Trophoblast cell (in vitro differentiated cells and primary cell): Measurements from ENCODE around the gene POFUT1.

ENCODE experiments used
- DNase-seq, 2 donors: peaks; one replicate each; pipeline ENCODE4 v3.0.0-alpha.2; 2016
- H2AFZ ChIP-seq: 2 replicates; pipeline ENCODE4 v1.6.1; 2013; ENCODE audit warnings: low read length, moderate library complexity, mild to moderate bottlenecking; ENCODE audit not compliant: insufficient read depth, poor library complexity
- H2AK5ac ChIP-seq: 2 replicates; pipeline ENCODE4 v1.6.1; 2013; ENCODE audit warnings: mild to moderate bottlenecking, low read length
- H2BK120ac ChIP-seq: 2 replicates; pipeline ENCODE4 v1.6.1; 2013; ENCODE audit warnings: low read length, mild to moderate bottlenecking, moderate library complexity; ENCODE audit not compliant: insufficient read depth, poor library complexity
- H2BK12ac ChIP-seq: 2 replicates; pipeline ENCODE4 v1.6.1; 2013; ENCODE audit warnings: mild to moderate bottlenecking, low read length, moderate library complexity
- H2BK5ac ChIP-seq: 2 replicates; pipeline ENCODE4 v1.6.1; 2013; ENCODE audit warnings: low read length, low read depth, moderate library complexity, mild to moderate bottlenecking; ENCODE audit not compliant: poor library complexity
- H3K14ac ChIP-seq: 2 replicates; pipeline ENCODE4 v1.6.1; 2013; ENCODE audit warnings: mild to moderate bottlenecking, low read length
- H3K18ac ChIP-seq: 2 replicates; pipeline ENCODE4 v1.6.1; 2013; ENCODE audit warnings: mild to moderate bottlenecking, low read length
- H3K23ac ChIP-seq: 2 replicates; pipeline ENCODE4 v1.6.1; 2013; ENCODE audit warnings: low read length
- H3K27ac ChIP-seq: 2 replicates; pipeline ENCODE4 v1.5.1; 2013; ENCODE audit warnings: low read depth, mild to moderate bottlenecking, inconsistent platforms, low read length, moderate library complexity
- H3K27me3 ChIP-seq: 2 replicates; pipeline ENCODE4 v1.6.1; 2013; ENCODE audit warnings: inconsistent platforms, mild to moderate bottlenecking, low read length, moderate library complexity; ENCODE audit not compliant: insufficient read depth
- H3K36me3 ChIP-seq, 2 experiments: 1 replicate in 1 of 2; 2 replicates in 1 of 2; pipeline ENCODE4 v1.6.1; 2013; ENCODE audit warnings: low read length in 2 of 2, mild to moderate bottlenecking in 2 of 2, moderate library complexity in 1 of 2; ENCODE audit not compliant: insufficient read depth in 2 of 2, control insufficient read depth in 1 of 2
- H3K4ac ChIP-seq: 2 replicates; pipeline ENCODE4 v1.6.1; 2013; ENCODE audit warnings: low read depth, mild to moderate bottlenecking, low read length, moderate library complexity
- H3K4me1 ChIP-seq, 2 experiments: 1 replicate in 1 of 2; 2 replicates in 1 of 2; pipeline ENCODE4 v1.6.1; 2013; ENCODE audit warnings: low read length in 2 of 2, mild to moderate bottlenecking in 2 of 2, moderate library complexity in 1 of 2; ENCODE audit not compliant: insufficient read depth in 2 of 2, control insufficient read depth in 1 of 2
- H3K4me2 ChIP-seq: 2 replicates; pipeline ENCODE4 v1.6.1; 2013; ENCODE audit warnings: inconsistent platforms, mild to moderate bottlenecking, low read length, moderate library complexity
- H3K4me3 ChIP-seq: 2 replicates; pipeline ENCODE4 v1.5.1; 2013; ENCODE audit warnings: mild to moderate bottlenecking, low read depth, low read length, inconsistent platforms
- H3K79me1 ChIP-seq: one replicate; pipeline ENCODE4 v1.6.1; 2013; ENCODE audit warnings: low read length
- H3K79me2 ChIP-seq: 2 replicates; pipeline ENCODE4 v1.6.1; 2013; ENCODE audit warnings: low read length, mild to moderate bottlenecking; ENCODE audit not compliant: control insufficient read depth, insufficient read depth, poor library complexity
- H3K9ac ChIP-seq: 2 replicates; pipeline ENCODE4 v1.6.1; 2013; ENCODE audit warnings: mild to moderate bottlenecking, low read length
- H3K9me3 ChIP-seq: 2 replicates; pipeline ENCODE4 v1.6.1; 2013; ENCODE audit warnings: low read depth, mild to moderate bottlenecking, control low read depth, inconsistent platforms, low read length; ENCODE audit not compliant: insufficient read depth
- H4K12ac ChIP-seq: 2 replicates; pipeline ENCODE4 v1.6.1; 2013; ENCODE audit warnings: low read depth, mild to moderate bottlenecking, low read length, moderate library complexity
- H4K8ac ChIP-seq: 2 replicates; pipeline ENCODE4 v1.6.1; 2013; ENCODE audit warnings: low read depth, mild to moderate bottlenecking, low read length, moderate library complexity
- H4K91ac ChIP-seq: one replicate; pipeline ENCODE4 v1.6.1; 2013; ENCODE audit warnings: low read depth, mild to moderate bottlenecking, low read length, moderate library complexity
- WGBS: extraction: QIAGEN DNeasy Blood & Tissue Kit; methylation state at CpG from one replicate; pipeline ENCODE4 v1.1.7; 2013; ENCODE audit warnings: missing lambda C conversion rate; ENCODE audit not compliant: insufficient read length, insufficient coverage; ENCODE audit errors: extremely low coverage; 5-methylcytosine and 5-hydroxymethylcytosine counted together

Gene POFUT1

GRCh38 chr20:32184961-32185603, 22.6 kb upstream of the POFUT1 start:
- H3K79me2 ChIP-seq: peaks cover 4% of the 10 kb centered on the region
- no peak overlapping the region for H2BK12ac ChIP-seq
- peaks cover 2% of the 10 kb centered on the region for H3K9me3 ChIP-seq
- no peak overlapping the region for H3K23ac ChIP-seq
- no peak overlapping the region for H2BK5ac ChIP-seq
- H3K27me3 ChIP-seq: no peaks in the 10 kb centered on the region
- no peak overlapping the region for H3K18ac ChIP-seq
- H3K4me2 ChIP-seq: no peak overlapping the region
- H3K4me3 ChIP-seq: no peak overlapping the region
- H3K14ac ChIP-seq: no peak overlapping the region
- no peak overlapping the region for H4K12ac ChIP-seq
- H3K79me1 ChIP-seq: peaks cover 5% of the 10 kb centered on the region
- H4K91ac ChIP-seq: no peak overlapping the region
- no peak overlapping the region for H3K4ac ChIP-seq
- DNase-seq: no peak
- no peak overlapping the region for H2BK120ac ChIP-seq
- no peak overlapping the region for H2AFZ ChIP-seq
- no peak overlapping the region for H3K9ac ChIP-seq
- no CpG with 5 or more reads among the region's 10 CpGs for WGBS
- no peak overlapping the region for H2AK5ac ChIP-seq
- H3K27ac ChIP-seq: no peak overlapping the region
- no peak overlapping the region for H4K8ac ChIP-seq
- H3K36me3 ChIP-seq: no peaks in the 10 kb centered on the region
- peaks cover 7 to 8% of the 10 kb centered on the region in 2 experiments for H3K4me1 ChIP-seq

DNA sequence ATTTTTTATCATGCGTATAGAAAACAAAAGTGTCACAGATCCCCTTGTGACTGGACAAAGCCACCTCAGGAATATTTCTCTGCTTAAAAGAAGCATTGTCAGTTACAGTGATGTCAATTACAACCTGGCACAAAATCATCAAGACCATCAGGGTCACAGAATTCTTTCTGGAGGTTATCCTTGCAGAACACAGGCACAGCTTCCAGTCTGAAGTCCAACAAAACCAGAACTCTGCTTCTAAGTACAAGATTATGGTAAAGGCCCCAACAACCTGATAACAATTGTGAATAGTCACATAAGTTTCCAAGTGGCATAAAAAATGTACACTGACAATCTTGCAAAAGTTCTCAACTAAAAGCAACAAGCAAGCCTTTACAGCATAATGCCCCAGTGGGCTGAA, 21.2 kb upstream of the POFUT1 start:
- H3K4me3 ChIP-seq: no peak overlapping the region
- H3K14ac ChIP-seq: no peak overlapping the region
- no peaks in the 10 kb centered on the region for H3K36me3 ChIP-seq
- DNase-seq: no peak
- no peak overlapping the region for H2BK5ac ChIP-seq
- peaks cover 5% of the 10 kb centered on the region for H3K79me2 ChIP-seq
- H3K23ac ChIP-seq: no peak overlapping the region
- no peak overlapping the region for H2AFZ ChIP-seq
- no peak overlapping the region for H2BK12ac ChIP-seq
- H3K79me1 ChIP-seq: peaks cover 8% of the 10 kb centered on the region
- H3K4ac ChIP-seq: no peak overlapping the region
- H2BK120ac ChIP-seq: no peak overlapping the region
- no peak overlapping the region for H2AK5ac ChIP-seq
- H4K91ac ChIP-seq: no peak overlapping the region
- H3K27ac ChIP-seq: no peak overlapping the region
- peaks cover 10 to 12% of the 10 kb centered on the region in 2 experiments for H3K4me1 ChIP-seq
- no peak overlapping the region for H3K4me2 ChIP-seq
- no peak overlapping the region for H3K9ac ChIP-seq
- H3K9me3 ChIP-seq: peaks cover 2% of the 10 kb centered on the region
- no peak overlapping the region for H3K18ac ChIP-seq
- WGBS: no CpG with 5 or more reads among the region's 1 CpG
- no peaks in the 10 kb centered on the region for H3K27me3 ChIP-seq
- no peak overlapping the region for H4K12ac ChIP-seq
- no peak overlapping the region for H4K8ac ChIP-seq

DNA sequence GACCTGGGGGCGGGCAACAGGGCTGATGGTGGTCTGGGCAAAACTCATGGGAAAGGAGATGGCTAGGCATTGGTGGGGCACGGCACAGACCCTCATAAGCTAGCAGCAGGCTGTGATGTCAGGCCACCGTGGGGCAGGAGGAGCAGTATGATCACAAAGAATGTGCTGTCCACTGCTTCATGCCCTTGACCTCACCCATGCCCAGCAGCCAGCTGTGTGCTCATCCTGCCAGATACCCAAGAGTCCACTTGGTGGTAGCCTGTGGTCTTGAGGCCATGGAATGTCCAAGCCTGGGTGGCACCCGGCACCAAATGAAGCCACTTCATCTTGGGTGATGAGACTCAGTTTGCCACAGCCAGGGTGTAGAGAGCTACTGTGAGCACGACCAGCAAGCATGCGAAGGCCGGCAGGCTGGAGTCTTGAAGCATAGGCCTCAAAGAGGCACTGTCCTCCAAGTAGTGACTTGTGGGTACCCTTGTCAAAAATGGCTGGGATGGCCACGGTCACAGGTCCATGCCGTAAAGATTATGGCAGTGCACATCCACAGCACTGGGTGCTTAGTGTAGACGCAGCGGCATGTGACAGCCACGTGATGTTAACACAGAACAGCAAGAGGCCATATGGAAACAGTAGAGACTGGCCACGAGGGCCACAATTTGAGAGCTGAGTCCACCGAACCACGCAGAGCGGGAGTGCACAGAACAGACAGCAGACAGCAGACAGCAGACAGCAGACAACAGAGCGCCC, 19.1 kb upstream of the POFUT1 start:
- Histone ChIP-seq H3K14ac (no peak overlapping the region), H2BK120ac (no peak overlapping the region), H2AK5ac (no peak overlapping the region), H3K4me3 (no peak overlapping the region), H3K9me3 (peaks cover 2% of the 10 kb centered on the region), H3K18ac (no peak overlapping the region), H2BK12ac (no peak overlapping the region), H3K36me3 (no peaks in the 10 kb centered on the region), H3K4me2 (no peak overlapping the region), H3K27ac (no peak overlapping the region), H3K27me3 (no peaks in the 10 kb centered on the region), H2AFZ (no peak overlapping the region), H3K9ac (no peak overlapping the region), H4K91ac (no peak overlapping the region), H4K12ac (no peak overlapping the region), H4K8ac (no peak overlapping the region), H3K23ac (no peak overlapping the region), H3K4me1 (peaks cover 10 to 12% of the 10 kb centered on the region in 2 experiments), H2BK5ac (no peak overlapping the region), H3K79me2 (peaks cover 5% of the 10 kb centered on the region), H3K4ac (no peak overlapping the region), H3K79me1 (peaks cover 8% of the 10 kb centered on the region)
- DNase-seq: no peak
- no CpG with 5 or more reads among the region's 17 CpGs for WGBS

DNA sequence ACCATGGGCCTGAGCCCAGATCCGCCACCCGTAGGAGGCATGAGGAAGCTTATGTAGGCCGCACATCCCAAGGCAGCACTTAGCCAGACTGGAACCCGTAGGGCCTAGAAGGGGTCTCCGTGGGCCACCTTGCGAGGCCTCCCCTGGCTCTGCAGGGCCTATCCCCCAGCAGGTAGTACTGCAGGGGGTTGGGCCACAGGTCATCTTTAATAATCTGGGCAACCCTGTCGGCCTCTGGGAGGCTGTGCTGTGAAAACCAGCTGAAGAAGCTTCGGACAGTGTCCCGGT, 18.6 kb upstream of the POFUT1 start:
- Histone ChIP-seq H3K79me2 (peaks cover 5% of the 10 kb centered on the region), H3K4me3 (no peak overlapping the region), H3K23ac (no peak overlapping the region), H3K18ac (no peak overlapping the region), H3K9ac (no peak overlapping the region), H3K27me3 (no peaks in the 10 kb centered on the region), H2BK5ac (no peak overlapping the region), H4K12ac (no peak overlapping the region), H3K27ac (no peak overlapping the region), H2BK120ac (no peak overlapping the region), H4K8ac (no peak overlapping the region), H4K91ac (no peak overlapping the region), H3K4ac (no peak overlapping the region), H2AK5ac (no peak overlapping the region), H2AFZ (no peak overlapping the region), H3K79me1 (peaks cover 8% of the 10 kb centered on the region), H2BK12ac (no peak overlapping the region), H3K4me1 (peaks cover 10 to 12% of the 10 kb centered on the region in 2 experiments), H3K36me3 (no peaks in the 10 kb centered on the region), H3K9me3 (peaks cover 2% of the 10 kb centered on the region), H3K14ac (no peak overlapping the region), H3K4me2 (no peak overlapping the region)
- no peak for DNase-seq
- WGBS: no CpG with 5 or more reads among the region's 9 CpGs
